ENCODE results near the gene PACRG. TPM values are rescaled to one million over a fixed set of nuclear protein-coding genes. Genes with fewer than 3 reads are reported as not detected.

Gene PACRG
- total RNA-seq, 1 experiment from 2014 or later = 0.44 TPM

DNA sequence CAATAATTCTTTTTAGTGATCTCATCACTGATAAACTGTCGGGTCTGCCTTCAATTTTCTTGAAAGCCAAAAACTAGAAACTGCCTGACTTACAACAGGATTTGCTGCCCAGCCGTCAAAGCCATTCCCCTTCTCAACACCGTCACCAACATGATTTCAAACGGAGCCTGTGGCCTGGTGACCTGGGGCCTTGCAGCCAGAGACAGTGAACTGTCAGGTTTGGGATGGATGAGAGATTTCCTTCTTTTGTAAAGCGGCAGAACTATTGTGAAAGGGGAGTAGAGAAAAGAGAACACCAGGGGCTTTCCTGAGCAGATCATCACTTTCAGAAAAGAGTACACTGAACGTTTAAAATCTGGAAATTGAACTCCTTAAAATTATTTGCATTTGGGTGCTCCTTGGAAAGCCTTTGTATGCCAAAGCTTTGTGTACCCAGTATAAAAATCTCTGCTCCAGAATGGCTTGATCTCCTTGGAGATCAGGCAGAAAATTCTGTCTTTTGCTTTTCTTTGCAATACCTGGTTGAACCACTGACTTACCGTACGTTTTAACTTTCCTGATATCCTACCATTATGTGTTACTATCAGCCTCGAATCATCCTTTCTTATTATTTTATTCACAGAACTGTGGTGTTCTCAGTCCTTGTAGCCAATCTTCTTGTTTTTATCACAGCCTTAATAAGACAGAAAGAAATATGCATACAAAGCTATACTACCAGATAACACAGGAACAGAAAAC, 125.2 kb downstream of the PACRG start (continued):
- TF ChIP-seq E2F1 (CRISPR knock-in tag; IDR thresholded peaks at IDR 0.05) = no peak
- no peak for TF ChIP-seq ZNF121 (CRISPR knock-in tag; IDR thresholded peaks at IDR 0.05)
- no peak for TF ChIP-seq CREM (CRISPR knock-in tag; IDR thresholded peaks at IDR 0.05)
- no peak for TF ChIP-seq OVOL2 (CRISPR knock-in tag; IDR thresholded peaks at IDR 0.05; ENCODE audit: borderline replicate concordance)
- TF ChIP-seq, protein P1, sequence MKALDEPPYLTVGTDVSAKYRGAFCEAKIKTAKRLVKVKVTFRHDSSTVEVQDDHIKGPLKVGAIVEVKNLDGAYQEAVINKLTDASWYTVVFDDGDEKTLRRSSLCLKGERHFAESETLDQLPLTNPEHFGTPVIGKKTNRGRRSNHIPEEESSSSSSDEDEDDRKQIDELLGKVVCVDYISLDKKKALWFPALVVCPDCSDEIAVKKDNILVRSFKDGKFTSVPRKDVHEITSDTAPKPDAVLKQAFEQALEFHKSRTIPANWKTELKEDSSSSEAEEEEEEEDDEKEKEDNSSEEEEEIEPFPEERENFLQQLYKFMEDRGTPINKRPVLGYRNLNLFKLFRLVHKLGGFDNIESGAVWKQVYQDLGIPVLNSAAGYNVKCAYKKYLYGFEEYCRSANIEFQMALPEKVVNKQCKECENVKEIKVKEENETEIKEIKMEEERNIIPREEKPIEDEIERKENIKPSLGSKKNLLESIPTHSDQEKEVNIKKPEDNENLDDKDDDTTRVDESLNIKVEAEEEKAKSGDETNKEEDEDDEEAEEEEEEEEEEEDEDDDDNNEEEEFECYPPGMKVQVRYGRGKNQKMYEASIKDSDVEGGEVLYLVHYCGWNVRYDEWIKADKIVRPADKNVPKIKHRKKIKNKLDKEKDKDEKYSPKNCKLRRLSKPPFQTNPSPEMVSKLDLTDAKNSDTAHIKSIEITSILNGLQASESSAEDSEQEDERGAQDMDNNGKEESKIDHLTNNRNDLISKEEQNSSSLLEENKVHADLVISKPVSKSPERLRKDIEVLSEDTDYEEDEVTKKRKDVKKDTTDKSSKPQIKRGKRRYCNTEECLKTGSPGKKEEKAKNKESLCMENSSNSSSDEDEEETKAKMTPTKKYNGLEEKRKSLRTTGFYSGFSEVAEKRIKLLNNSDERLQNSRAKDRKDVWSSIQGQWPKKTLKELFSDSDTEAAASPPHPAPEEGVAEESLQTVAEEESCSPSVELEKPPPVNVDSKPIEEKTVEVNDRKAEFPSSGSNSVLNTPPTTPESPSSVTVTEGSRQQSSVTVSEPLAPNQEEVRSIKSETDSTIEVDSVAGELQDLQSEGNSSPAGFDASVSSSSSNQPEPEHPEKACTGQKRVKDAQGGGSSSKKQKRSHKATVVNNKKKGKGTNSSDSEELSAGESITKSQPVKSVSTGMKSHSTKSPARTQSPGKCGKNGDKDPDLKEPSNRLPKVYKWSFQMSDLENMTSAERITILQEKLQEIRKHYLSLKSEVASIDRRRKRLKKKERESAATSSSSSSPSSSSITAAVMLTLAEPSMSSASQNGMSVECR (CRISPR knock-in tag; IDR thresholded peaks at IDR 0.05; ENCODE audit: borderline replicate concordance) = no peak
- TF ChIP-seq, protein P2, sequence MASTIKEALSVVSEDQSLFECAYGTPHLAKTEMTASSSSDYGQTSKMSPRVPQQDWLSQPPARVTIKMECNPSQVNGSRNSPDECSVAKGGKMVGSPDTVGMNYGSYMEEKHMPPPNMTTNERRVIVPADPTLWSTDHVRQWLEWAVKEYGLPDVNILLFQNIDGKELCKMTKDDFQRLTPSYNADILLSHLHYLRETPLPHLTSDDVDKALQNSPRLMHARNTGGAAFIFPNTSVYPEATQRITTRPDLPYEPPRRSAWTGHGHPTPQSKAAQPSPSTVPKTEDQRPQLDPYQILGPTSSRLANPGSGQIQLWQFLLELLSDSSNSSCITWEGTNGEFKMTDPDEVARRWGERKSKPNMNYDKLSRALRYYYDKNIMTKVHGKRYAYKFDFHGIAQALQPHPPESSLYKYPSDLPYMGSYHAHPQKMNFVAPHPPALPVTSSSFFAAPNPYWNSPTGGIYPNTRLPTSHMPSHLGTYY (CRISPR knock-in tag; IDR thresholded peaks at IDR 0.05) = no peak
- no peak for TF ChIP-seq ZNF671 (CRISPR knock-in tag; IDR thresholded peaks at IDR 0.05)

DNA sequence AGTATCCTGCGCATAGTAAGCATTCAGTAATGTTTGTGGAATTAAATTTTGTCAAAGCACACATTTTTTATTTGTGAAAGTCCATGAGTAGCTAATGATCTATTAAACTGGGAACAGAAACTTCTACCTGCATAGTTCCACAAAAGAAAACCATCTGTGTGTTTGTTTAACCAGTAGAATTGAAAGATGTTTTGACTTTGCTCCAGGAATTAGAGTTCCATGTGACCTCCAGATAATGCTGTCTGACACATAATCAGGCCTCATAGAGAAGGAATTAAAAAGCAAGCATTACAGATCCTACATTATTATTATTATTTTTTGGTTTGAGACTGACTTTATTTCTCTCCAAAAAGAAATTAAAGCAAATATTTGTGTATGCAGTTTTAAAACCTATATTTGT, 126.5 kb downstream of the PACRG start:
- H3K27me3 Mint-ChIP-seq (ENCODE audit: low read depth) = peaks cover 3% of the 10 kb centered on the region; the same call in 1 of the 2 replicates
- ChIA-PET CTCF (no interaction called here), POLR2A (no interaction called here)
- no peak overlapping the region for H3K27ac Mint-ChIP-seq
- DNase-seq (ENCODE audit: low spot score) (no peak), ATAC-seq (no peak)
- no peak overlapping the region for H3K4me3 Mint-ChIP-seq
- peaks cover 11% of the 10 kb centered on the region for H3K9me3 Mint-ChIP-seq
- TF ChIP-seq CREM (CRISPR knock-in tag; IDR thresholded peaks at IDR 0.05) (no peak), IRF2 (CRISPR knock-in tag; IDR thresholded peaks at IDR 0.05; ENCODE audit: borderline replicate concordance, low read depth) (no peak), JUN (CRISPR knock-in tag; IDR thresholded peaks at IDR 0.05) (no peak), NR1H2 (CRISPR knock-in tag; IDR thresholded peaks at IDR 0.05) (no peak), GABPB1 (CRISPR knock-in tag; IDR thresholded peaks at IDR 0.05) (no peak), ZMAT4 (CRISPR knock-in tag; IDR thresholded peaks at IDR 0.05) (no peak), ZBTB21 (CRISPR knock-in tag; IDR thresholded peaks at IDR 0.05; ENCODE audit: borderline replicate concordance) (no peak), ETV6 (CRISPR knock-in tag; IDR thresholded peaks at IDR 0.05) (no peak), ESRRA (CRISPR knock-in tag; IDR thresholded peaks at IDR 0.05; ENCODE audit: borderline replicate concordance) (no peak)
- TF ChIP-seq, protein P3, sequence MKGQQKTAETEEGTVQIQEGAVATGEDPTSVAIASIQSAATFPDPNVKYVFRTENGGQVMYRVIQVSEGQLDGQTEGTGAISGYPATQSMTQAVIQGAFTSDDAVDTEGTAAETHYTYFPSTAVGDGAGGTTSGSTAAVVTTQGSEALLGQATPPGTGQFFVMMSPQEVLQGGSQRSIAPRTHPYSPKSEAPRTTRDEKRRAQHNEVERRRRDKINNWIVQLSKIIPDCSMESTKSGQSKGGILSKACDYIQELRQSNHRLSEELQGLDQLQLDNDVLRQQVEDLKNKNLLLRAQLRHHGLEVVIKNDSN (CRISPR knock-in tag; IDR thresholded peaks at IDR 0.05) = no peak
- peaks cover 55% of the 10 kb centered on the region for H3K4me1 Mint-ChIP-seq
- peaks cover 9% of the 10 kb centered on the region; the same call in 1 of the 2 replicates for H3K36me3 Mint-ChIP-seq
